GM18868 (cell line): Measurements from ENCODE around the gene KCTD13.
"Not testable (repeated sequence)": the region's sequence is repeated elsewhere in the genome, so short reads cannot be mapped to it uniquely, and the experiment has no call there.

Experiments used
- ATAC-seq: cut with Tn5 transposase; IDR thresholded peaks from one replicate; pipeline ENCODE4 v1.9.1; 2021; ENCODE audit warnings: mild to moderate bottlenecking, moderate library complexity; ENCODE audit not compliant: unreplicated experiment

Gene KCTD13

DNA sequence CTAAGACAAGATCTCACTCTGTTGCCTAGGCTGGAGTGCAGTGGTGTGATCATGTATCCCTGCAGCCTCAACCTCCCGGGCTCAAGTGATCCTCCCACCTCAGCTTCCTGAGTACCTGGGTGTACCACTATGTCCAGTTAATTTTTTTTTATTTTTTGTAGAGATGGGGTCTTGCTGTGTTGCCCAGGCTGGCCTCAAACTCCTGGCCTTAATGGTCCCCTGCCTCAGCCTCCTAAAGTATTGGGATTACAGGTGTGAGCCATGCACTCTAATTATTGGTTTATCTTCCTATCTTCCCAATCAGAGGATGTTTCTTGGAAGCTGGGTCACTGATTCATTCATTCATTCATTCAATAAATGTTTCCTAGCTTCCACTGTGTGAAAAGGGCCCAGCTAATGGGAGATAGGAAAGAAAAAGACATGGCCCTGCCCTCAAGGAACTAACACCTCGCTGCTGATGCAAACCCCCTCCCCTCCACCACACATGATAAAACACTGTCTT is 17.3 kb downstream of the KCTD13 start:
- ATAC-seq, result no peak

DNA sequence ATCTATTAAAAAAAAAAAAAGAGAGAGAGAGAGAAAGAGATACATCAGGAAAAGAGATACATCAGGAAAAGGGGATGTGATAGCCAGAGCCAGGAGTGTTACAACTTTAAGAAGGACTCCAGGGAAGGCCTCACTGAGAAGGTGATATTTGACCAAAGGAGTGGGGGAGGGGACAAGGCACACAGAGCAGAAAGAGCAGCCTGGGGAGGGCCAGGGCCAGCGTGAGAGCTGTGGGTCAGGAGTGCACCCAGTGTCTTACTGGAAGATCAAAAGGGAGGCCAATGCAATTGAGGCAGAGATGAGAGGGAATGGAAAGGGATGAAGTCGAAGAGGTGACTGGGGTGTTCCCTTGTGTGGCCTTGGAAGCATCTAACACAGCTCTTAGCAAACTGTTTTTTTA is 18.1 kb downstream of the KCTD13 start:
- ATAC-seq, result no peak

DNA sequence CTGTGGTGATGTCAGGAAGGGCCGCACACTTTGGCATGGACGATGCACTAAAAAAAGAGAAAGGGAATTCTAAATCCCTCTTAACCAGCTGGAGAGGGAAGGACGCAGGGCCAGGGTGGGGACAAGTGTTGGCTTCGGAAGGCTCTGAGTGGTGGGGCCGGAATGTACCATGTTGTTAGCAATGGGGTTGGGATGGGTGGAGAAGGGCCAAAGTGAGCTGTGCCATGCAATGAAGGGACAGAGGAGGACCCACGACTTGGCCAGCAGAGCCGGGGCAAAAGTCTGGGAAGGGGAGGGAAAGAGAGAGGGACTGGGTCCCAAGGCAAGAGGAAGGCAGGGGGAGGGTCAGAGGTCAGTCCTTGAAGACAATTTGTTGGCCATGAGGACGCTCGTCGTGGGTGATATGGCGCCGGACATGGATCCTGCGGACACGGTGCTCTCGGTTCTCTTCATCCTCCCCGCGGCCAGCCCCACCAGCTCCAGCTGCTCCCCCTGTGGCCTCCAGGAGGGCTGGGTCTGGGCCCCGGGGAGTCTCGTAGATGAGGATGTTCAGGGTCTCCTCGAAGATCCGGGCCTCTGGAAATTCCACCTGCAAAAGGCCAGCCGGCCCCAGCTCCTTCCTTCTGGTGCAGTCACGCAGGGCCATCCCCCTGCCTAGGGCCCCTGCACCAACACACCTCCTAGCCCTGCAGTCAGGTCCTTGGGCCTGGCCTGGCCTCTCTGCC is 19.3 kb downstream of the KCTD13 start:
- no peak for ATAC-seq

DNA sequence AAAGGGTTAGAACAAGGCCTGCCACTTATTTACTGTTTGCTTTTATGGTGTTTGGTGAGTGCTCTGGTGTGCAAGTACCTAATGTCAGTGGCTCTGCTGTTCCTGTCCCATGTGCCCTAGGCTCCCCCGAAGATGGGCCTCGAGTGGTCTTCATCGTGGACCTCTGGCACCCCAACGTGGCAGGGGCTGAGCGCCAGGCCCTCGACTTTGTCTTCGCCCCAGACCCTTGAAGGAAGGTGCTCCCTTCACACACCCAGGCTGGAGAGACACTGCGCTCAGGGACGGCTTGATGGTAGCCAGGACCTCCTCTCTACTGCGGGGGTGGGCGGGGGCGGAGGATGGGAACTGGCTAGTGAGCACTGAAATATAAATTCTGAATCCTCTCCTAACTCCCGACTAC is 20.4 kb downstream of the KCTD13 start:
- no peak for ATAC-seq

DNA sequence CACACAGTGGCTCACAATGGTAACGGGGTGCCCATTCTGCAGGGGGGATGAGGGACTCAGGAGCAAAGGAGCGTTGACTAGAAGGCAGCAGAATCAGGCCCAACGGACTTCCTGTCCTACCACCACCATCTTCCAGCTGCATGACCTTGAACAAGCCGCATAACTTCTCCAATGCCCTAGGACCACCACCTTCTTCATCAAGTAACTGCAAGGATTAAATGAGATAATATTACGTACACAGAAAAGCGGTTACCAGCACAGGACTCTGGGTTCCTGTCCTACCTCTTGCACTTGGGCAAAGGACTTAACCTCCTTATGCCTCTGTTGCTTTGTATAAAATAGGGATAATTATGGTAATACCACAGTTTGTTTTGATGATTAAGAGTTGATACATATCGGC is 21.1 kb downstream of the KCTD13 start:
- no peak for ATAC-seq

DNA sequence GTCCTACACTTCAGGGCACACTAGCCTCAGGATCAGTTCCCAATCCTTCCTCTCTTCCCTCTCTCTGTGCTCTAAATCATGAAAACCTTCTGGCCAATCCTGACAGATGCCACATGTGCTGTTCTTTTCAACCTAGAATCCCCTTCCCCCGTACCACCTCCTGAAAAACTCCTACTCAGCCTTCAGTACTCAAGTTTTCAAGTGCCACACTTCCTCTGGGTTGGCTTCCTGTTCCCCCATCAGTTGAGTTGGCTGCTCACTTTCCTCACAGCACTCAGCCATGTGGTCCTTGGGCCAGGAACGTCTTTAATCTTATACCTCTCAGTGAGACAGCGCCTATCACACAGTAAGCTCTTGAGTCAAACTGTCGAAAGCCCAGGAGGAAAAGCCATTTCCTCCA is 22.4 kb downstream of the KCTD13 start:
- no peak for ATAC-seq

DNA sequence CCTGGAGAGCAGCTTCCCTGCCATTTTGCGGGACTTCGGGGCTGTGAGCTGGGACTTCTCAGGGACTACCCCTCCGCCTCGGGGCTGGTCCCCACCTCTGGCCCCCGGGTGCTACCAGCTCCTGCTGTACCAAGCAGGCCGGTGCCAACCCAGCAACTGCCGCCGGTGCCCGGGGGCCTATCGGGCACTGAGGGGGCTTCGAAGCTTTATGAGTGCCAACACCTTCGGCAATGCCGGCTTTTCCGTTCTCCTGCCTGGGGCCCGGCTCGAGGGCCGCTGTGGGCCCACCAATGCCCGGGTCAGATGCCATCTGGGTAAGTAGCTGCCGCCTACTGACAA is 24.4 kb downstream of the KCTD13 start:
- no peak for ATAC-seq

DNA sequence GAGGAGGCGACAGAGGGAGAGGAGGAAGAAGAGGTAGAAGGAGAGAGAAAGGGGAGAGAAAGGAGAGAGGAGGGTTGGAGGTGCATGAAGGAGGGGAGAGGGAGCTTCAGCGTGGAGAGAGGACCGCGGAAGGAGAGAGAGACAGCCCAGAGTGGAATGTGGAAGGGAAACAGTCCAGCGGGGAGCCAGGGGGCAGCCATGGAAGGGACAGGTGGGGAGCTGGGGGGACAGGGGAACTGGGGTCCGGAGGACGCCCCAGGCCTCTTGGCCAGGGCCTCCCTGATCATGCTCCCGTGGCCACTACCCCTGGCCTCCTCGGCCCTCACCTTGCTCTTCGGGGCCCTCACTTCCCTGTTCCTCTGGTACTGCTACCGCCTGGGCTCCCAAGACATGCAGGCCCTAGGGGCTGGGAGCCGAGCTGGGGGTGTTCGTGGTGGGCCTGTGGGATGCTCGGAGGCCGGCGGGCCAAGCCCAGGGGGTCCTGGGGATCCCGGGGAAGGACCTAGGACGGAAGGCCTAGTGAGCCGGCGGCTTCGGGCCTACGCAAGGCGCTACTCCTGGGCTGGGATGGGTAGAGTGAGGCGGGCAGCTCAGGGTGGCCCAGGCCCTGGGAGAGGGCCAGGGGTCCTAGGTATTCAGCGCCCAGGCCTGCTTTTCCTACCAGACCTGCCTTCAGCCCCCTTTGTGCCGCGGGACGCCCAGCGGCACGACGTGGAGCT is 25.0 kb downstream of the KCTD13 start:
- no peak for ATAC-seq

DNA sequence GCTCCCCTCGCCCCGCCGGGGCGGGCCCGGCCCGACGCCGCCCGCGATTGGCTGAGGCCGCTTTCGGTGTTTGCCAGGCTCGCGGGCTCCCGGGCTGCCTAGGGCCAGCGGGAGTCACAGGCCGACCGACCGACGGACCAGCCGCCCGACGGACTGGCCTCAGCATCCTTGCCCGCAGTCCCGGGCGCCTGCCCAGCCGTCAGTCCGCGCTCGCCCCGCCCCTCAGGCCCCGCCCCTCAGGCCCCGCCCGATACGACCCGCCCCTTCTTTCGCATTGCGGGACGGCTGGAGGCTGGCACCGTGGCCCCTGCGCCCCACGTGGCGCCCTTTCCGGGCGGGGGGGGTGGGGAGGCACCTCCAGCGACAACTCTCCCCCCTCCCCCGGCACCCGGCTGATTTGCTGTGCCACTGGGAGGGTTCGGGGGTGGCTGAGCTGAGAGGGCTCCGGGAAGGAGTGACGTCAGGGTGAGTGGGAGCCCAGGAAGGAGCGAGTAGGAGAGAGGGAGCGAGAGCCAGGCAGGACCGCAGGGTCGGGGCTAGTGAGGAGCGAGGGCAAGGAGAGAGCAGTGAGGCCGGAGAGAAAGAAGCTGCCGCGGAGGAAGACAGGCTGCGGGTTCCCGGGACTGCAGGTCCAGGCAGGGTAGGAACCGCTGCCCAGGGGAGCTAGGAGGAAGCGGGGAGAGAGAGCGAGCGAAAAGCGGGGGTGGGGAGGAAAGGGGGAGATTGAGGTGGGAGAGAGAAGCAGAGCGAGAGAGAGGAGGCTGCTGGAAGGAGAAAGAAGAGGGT is 25.7 kb downstream of the KCTD13 start, which contains the start of gene ASPHD1:
Gene ASPHD1, plus strand, starts transcription at position 387 of the 786 bp plus-strand sequence. CDS start 484 bp downstream, outside the sequence.
- no peak for ATAC-seq

DNA sequence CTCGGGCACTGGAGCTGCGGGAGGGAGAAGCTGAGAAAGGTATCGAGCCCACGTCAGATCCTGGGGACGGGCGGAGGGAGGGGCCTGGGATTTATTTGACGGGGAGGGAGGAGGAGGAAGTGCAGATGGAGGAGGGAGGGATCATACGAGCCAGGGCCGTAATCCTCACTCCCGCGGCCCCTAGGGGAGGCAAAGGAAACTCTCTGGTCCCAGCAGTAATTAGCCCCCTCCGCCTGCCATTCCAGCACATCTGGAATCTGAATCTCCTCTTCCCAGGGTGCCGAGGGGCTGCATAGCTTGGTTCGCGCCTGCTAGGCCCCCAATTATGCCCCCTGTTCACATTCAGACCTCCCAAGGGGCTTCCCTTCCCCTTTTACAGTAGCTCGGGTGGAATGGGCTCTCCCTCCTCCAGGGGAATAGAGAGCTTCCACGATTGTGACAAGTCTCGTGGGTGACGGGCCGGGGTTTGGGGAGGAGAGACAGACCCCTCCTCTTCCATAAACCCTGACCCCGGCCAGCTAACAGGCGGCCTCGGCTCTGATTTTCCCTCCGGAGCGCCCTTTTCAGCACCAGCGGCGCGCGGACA is 26.4 kb downstream of the KCTD13 start, which contains the start of gene SEZ6L2:
Gene SEZ6L2, minus strand, starts transcription at position 35 of the 586 bp plus-strand sequence. CDS start 531 bp downstream, outside the sequence.
- no peak for ATAC-seq

DNA sequence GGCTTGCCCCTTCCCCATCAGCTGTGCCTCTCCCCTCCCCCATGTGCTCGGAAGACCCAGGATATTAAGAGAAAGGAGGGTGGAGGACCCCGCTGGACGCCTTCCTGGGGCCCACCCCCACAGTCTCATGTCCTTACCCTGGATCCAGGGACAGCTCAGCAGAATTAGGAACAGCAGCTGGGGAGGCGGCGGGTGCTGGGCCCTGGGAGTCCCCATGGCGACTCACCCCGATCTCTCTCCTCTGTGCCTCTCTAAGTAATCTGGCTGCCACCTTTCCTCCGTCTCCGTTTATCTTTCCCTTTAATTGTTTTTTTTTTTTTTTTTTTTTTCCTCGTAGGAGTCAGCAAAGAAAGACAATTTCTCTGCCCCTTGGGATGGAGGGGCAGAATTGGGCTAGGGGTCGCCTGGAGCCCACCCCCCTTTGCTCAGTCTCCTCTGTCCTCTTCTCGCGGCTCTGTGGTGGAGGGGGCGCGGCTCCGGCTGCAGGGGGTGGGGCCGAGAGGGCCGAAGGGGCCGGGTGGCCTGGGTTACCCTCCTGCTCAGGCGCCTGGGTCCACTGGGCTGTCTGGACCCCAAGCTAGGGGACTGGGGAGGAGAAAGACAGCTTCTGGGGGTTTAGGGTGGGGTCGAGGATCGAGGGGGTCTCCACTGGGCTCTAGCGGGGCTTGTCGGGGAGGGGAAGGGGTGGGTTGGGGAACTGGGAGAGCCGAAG is 27.1 kb downstream of the KCTD13 start:
- no peak for ATAC-seq

DNA sequence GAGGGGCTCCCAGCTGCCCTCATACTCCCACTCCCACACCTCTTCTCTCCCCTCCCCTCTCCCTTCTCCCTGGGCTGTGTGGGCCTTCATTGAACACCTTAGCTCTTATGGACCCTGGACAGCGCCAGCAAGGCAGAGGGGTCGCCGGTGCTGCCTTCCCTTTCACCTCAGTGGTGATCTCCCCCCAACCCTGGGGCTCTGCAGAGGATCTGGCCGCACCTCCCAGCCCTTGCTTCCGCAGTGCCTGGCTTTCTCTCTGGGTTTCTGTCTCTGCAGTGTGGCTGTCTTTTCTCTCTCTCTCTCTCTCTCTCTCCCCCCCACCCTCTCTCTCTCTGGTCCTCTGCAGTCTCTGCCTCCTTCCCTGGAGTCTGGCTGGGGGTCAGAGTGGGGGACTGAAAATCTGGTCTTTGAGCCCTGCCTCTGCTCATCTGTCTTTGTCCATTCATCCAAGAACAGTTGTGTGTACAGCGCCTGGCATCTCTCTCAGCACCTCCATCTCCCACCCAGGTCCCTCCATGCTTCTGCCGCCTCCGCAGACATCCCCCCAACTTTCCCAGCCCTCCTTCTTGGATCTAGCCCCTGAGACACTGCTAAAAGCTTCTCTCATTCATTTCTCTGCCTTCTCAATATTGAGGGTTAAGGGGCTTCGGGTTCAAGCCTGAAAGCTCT is 27.8 kb downstream of the KCTD13 start:
- no peak for ATAC-seq

DNA sequence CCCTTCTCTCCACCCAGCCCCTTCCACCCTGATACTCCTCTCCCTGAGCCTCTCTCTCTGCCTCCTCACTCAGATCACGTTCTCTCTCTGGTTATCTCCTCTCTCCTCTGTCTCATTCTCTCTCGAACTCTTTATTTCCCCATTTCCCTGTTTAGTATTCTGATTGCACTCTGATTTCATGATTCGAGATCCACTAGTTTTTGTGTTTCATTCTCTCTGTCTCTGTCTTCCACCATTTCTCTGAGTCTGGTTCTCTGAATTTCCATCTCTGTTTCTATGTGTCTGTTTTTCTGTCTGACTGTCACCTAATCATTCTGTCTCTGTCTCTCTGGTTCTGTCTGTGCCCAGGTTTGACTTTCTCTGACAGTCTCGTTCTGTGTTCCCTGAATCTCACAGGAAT is 28.7 kb downstream of the KCTD13 start:
- ATAC-seq, result no peak

DNA sequence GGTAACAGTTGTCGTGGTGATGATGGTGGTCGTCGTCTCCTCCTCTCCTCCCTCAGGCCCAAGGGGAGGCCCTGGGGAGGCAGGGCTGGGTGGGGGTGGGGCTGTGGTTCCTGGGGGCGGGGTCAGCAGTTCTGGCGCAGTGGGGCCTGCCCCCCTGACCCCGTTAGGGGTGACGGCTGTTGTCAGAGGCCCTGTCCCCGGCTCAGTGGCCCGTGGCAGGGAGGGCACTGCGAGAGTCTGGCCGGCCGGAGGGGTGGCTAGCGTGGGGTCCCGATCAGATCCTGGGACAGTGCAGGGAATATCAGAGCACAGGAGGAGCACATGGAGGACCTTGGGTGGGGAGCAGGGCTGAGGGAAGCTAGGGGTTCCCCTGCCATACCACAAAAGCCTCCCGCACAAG is 29.2 kb downstream of the KCTD13 start:
- no peak for ATAC-seq

DNA sequence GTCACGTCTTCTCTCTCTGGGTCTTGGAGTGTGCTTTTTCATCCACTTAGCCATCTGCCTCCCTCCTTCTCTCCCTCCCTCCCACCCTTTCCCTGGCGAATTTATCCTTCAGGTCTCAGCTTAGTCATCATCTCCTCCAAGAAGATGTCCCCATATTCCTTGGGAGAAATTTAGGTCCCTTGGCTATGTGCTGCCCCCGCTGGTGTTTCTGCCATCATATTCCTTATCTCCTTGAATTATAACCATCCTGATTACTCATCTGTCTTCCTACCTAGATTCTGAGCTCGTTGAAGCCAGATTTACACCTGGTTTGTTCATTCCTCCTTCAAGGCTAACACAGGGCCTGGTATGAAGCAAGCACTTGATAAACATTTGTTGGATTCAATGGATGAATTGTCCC is 31.7 kb downstream of the KCTD13 start:
- ATAC-seq, result no peak

DNA sequence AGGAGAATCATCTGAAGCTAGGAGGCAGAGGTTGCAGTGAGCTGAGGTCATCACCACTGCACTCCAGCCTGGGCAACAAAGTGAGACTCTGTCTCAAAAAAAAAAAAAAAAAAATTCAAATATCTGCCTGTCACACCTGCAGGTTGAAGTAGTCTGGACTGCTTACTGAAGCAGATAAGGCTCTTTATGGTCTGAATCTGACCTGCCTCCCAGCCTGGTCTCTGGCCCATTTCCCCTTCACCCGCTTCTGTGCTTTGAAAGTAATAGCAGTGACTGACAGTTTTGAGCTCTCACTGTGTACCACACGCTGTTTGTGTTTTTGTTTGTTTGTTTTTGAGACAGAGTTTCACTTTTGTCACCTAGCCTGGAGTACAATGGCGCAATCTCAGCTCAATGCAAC is 32.5 kb downstream of the KCTD13 start:
- ATAC-seq, result no peak

DNA sequence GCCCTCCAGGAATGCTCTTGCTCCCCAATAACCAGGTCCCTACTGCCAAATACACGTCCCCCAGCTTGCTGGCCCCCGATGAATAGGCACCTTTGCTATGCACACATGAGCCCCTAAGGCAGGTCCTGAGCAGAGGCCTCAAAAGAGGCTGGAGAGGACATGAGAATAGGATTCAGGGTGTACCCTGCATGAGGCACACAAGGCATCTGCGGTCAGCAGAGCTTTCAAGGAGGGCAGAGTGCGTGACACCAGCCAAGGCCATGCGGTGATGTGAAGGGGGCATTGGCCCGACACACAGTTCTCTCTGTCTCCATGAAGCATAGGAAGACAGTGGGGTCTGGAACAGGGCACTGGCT is 33.6 kb downstream of the KCTD13 start:
- ATAC-seq, result no peak

DNA sequence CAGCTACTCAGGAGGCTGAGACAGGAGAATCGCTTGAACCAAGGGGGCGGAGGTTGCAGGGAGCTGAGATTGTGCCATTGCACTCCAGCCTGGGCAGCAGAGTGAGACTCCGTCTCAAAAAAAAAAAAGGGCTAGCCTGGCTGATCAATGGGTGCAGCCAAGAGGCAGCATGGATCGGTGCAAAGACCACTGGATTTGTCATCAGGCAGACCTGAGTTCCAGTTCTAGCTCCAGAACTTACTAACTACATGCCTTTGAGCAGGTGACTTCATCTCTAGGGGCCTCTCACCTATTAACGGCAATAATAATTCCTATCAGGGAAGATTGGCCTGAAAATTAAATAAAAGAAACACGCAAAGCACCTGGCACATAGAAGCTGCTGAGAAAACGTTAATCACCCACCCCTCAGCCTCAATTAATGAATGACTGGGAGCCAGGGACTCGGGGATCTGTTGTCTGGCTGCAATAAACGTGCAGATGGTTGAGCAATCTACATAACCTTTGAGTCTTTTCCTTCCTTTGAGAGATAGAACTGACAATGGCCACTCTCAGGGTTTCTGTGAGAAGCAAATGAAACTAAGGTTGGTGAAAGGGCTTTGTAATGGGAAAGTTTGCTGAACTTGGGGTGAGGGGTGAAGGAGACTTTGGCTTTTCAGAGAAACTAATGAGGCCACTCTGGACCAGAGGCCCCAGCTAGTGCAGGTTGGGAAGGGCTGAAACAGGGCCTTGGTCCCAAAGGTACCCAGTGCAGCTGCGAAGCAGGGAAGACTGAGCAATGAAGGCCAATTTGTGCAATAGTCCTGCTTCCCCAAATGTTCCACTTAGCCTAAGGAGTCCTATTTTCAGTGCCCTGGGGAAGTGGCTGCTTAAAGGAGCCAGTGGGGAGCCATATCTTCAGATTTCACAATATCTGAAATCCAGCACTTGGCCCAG is 34.2 kb downstream of the KCTD13 start:
- ATAC-seq, result no peak

DNA sequence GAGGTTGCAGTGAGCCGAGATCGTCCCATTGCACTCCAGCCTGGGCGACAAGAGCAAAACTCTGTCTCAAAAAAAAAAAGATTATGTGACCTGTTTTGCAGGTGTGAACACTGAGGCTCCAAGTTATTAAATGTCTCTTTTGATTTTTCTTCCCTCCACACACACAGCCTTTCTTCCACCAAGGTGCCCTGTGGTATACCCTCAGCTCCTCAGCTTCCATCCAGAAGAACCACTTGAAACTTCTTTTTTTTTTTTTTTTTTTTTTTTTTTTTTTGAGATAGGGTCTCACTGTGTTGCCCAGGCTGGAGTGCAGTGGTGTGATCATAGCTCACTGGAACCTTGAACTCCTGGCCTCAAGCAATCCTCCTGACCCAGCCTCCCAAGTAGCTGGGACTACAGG is 36.7 kb downstream of the KCTD13 start:
- ATAC-seq, result not testable (repeated sequence)
